Thoracic aorta (tissue), 2 donors: Measurements from ENCODE around the gene WDFY4. TPM values are rescaled to one million over a fixed set of nuclear protein-coding genes. Genes with fewer than 3 reads are reported as not detected.

Experiments
- ATAC-seq: fragments of 150-250 bp; one replicate; pipeline ENCODE4 v1.8.0; 2017; ENCODE audit warnings: low read depth; ENCODE audit not compliant: insufficient number of reproducible peaks, low FRiP score
- DNase-seq: peaks from one replicate; pipeline ENCODE4 v3.0.0-alpha.2; 2020; ENCODE audit warnings: low spot score
- H3K27ac ChIP-seq, 2 donors: fragments of 200-600 bp; sonication (generic); 1 replicate in 1 of 2; 2 replicates in 1 of 2; pipeline ENCODE4 v1.5.1; 2016; ENCODE audit warnings: mild to moderate bottlenecking in 2 of 2, moderate library complexity in 2 of 2
- H3K27me3 ChIP-seq: fragments of 200-600 bp; sonication (generic); replicated peaks from 2 replicates; pipeline ENCODE4 v1.6.0; 2016; ENCODE audit warnings: mild to moderate bottlenecking; ENCODE audit not compliant: insufficient read depth
- H3K36me3 ChIP-seq: fragments of 200-600 bp; sonication (generic); one replicate; pipeline ENCODE4 v1.5.1; 2016
- H3K4me1 ChIP-seq, 2 donors: fragments of 200-600 bp; sonication (generic); 1 replicate in 1 of 2; 2 replicates in 1 of 2; pipeline versions ENCODE4 v1.5.1 to v1.6.0; 2016; ENCODE audit warnings: low read depth in 2 of 2, mild to moderate bottlenecking in 1 of 2; ENCODE audit not compliant: control insufficient read depth in 1 of 2
- H3K4me3 ChIP-seq: fragments of 200-600 bp; sonication (generic); 2 replicates; pipeline ENCODE4 v1.5.1; 2016; ENCODE audit warnings: mild to moderate bottlenecking
- H3K9me3 ChIP-seq: fragments of 200-600 bp; sonication (generic); 2 replicates; pipeline ENCODE4 v1.5.1; 2016
- total RNA-seq, 2 donors: library from RNA; depleted of rRNA; stranded (reverse); fragments of >200 nt; gene quantifications; one replicate each; pipeline versions ENCODE4 v1.1.0 to v1.2.3, GENCODE V29; 2016
- TF ChIP-seq, protein P1 (sequence below): fragments of 200-600 bp; sonication (generic); IDR thresholded peaks from one replicate; pipeline ENCODE4 v1.5.1; 2019; ENCODE audit warnings: antibody characterized with exemption

WDFY4 gene
- total RNA-seq, 2 donors from 2014 or later = 10.0 to 14.9 TPM

DNA sequence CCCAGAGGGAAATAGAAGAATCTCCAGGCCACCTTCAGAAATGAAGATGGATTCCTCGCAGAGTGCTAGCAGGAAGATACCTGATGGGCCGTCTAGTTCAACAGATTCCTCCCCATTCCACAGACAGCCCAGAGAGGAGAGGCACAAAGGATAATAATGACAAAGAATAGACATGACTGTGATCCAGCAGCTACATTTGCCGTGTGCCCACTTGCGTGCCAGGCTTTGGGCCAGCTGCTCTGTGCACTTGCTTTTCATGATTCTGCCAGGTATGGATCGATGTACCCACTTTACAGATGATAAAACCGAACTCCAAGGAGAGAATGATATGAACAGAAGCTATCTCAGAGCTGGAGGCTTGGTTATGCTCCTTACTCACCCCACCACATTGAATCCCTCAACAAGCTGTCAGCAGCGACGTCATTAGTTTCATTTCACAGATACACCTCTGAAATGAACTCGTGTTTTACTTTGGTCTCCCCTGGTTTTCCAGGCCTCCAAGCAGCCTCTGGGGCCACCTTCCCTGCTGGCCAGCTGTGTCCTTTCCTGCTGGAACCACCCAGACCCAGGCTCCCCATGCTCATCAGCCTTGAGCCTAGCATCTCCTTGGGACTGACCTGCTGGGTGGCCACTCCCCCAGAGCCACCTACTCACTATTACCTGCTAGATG, 11.9 kb upstream of the WDFY4 start:
- no peak for DNase-seq
- H3K27me3 ChIP-seq = no peaks in the 10 kb centered on the region
- H3K9me3 ChIP-seq = no peaks in the 10 kb centered on the region
- no peaks in the 10 kb centered on the region for H3K36me3 ChIP-seq
- ATAC-seq = no peak
- TF ChIP-seq, protein P1, sequence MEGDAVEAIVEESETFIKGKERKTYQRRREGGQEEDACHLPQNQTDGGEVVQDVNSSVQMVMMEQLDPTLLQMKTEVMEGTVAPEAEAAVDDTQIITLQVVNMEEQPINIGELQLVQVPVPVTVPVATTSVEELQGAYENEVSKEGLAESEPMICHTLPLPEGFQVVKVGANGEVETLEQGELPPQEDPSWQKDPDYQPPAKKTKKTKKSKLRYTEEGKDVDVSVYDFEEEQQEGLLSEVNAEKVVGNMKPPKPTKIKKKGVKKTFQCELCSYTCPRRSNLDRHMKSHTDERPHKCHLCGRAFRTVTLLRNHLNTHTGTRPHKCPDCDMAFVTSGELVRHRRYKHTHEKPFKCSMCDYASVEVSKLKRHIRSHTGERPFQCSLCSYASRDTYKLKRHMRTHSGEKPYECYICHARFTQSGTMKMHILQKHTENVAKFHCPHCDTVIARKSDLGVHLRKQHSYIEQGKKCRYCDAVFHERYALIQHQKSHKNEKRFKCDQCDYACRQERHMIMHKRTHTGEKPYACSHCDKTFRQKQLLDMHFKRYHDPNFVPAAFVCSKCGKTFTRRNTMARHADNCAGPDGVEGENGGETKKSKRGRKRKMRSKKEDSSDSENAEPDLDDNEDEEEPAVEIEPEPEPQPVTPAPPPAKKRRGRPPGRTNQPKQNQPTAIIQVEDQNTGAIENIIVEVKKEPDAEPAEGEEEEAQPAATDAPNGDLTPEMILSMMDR = no peak
- no peaks in the 10 kb centered on the region for H3K4me1 ChIP-seq
- H3K4me3 ChIP-seq = no peak overlapping the region
- no peak overlapping the region for H3K27ac ChIP-seq

DNA sequence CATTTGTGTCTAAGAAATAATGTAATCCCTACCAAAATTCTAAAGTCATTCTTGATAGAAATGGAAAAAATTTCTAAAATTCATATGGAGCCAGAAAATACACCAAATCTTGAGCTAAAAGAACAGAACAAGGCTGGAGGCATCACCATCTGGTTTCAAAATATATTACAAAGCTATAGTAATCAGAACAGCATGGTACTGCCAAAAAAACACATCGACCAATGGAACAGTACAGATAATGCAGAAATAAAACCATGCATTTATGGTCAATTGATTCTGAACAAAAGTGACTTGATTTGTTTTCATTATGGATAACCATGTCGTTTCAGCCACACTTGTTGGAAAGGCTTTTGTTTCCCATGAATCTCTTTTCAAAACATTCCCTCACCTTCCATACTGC, 7.0 kb upstream of the WDFY4 start:
- Histone ChIP-seq H3K4me1 (no peaks in the 10 kb centered on the region), H3K27ac (no peak overlapping the region), H3K4me3 (no peak overlapping the region), H3K9me3 (no peaks in the 10 kb centered on the region), H3K27me3 (no peaks in the 10 kb centered on the region), H3K36me3 (no peaks in the 10 kb centered on the region)
- TF ChIP-seq, protein P1 = no peak
- ATAC-seq (no peak), DNase-seq (no peak)

DNA sequence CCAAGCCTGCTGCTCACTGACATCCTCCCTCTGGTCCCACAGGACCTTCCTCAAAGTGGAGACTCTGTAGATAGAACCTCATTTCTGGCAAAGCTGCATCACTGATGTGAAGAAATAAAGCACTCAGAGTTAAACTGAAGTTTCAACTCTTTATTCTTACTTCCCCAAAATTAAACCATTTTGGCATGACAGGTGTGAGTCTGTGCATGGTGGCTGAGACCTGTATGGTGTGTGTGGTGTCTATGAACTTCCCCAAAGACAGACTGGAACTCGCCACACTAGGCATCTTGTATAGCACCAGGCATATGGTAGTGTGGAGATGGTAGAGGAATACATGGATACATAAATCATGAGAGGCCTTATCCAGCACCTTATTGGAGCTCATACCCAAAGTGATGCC, 6.6 kb upstream of the WDFY4 start:
- Histone ChIP-seq H3K36me3 (no peaks in the 10 kb centered on the region), H3K4me1 (no peaks in the 10 kb centered on the region), H3K27me3 (no peaks in the 10 kb centered on the region), H3K4me3 (no peak overlapping the region), H3K27ac (no peak overlapping the region), H3K9me3 (no peaks in the 10 kb centered on the region)
- TF ChIP-seq, protein P1 = no peak
- DNase-seq (no peak), ATAC-seq (no peak)

DNA sequence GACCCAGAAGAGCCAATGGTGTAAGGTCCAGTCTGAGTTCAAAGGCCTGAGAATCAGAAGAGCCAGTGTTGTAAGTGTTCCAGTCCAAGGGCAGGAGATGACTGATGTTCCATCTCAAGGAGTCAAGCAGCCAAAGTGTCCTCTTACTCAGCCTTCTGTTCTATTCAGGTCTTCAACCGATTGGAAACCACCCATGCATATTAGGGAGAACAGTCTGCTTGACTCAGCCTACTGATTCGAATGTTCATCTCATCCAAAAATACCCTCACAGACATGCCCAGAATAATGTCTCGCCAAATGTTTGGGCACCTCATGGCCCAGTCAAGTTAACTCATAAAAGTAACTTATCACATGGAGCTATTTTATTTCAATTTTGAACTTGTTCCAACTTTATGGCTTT, 2.9 kb upstream of the WDFY4 start:
- TF ChIP-seq, protein P1 = no peak
- Histone ChIP-seq H3K9me3 (no peaks in the 10 kb centered on the region), H3K36me3 (no peaks in the 10 kb centered on the region), H3K4me3 (no peak overlapping the region), H3K4me1 (peaks cover 3 to 4% of the 10 kb centered on the region in 2 donors), H3K27ac (no peak overlapping the region), H3K27me3 (no peaks in the 10 kb centered on the region)
- DNase-seq = no peak
- ATAC-seq = no peak

DNA sequence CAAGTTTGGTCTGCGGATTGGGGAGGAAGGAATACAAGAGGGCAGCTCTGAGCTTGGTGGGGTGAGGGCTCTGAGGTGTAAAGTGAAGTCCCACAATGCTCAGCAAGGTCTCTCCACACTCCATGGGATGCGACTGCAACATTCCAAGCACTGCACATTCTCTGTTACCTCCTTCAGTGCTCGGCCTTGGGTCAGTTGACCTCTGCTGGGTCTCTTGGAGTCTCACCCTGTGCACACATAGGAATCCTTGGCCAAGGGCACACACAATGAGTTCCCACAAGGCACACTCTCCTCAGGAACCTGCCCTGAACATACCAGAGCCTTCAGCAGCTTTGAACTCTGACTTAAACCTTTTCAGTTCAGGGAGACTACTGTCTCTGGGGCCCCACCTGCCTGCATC, 2.4 kb upstream of the WDFY4 start:
- no peak overlapping the region for H3K4me3 ChIP-seq
- no peaks in the 10 kb centered on the region for H3K9me3 ChIP-seq
- H3K4me1 ChIP-seq = peaks cover 5 to 7% of the 10 kb centered on the region in 2 donors
- no peak overlapping the region for H3K27ac ChIP-seq
- TF ChIP-seq, protein P1 = no peak
- no peaks in the 10 kb centered on the region for H3K36me3 ChIP-seq
- DNase-seq (no peak), ATAC-seq (no peak)
- no peaks in the 10 kb centered on the region for H3K27me3 ChIP-seq
